ENCODE measurements around the gene PLEKHS1.

Gene PLEKHS1

GRCh38 chr10:113751181-113751732 lies at the start of gene PLEKHS1:
TSS of gene PLEKHS1 (plus strand) at chr10:113751682. CDS start at chr10:113755278, 3,596 bp downstream.
- no peak for DNase-seq (ENCODE audit: low read depth in 2 of 2)

GRCh38 chr10:113704637-113705343 lies 46.7 kb upstream of the PLEKHS1 start:
- DNase-seq (ENCODE audit: low read depth in 2 of 2): no peak

- no peak for DNase-seq (ENCODE audit: low read depth in 2 of 2)
Observed at GRCh38 chr10:113705344-113705652, 46.2 kb upstream of the PLEKHS1 start.

- DNase-seq (ENCODE audit: low read depth in 2 of 2): no peak
Observed at GRCh38 chr10:113706623-113707022, 44.9 kb upstream of the PLEKHS1 start.

GRCh38 chr10:113708640-113709039 lies 42.8 kb upstream of the PLEKHS1 start:
- DNase-seq (ENCODE audit: low read depth in 2 of 2): no peak

- no peak for DNase-seq (ENCODE audit: low read depth in 2 of 2)
Observed at GRCh38 chr10:113709221-113709838, 42.2 kb upstream of the PLEKHS1 start.

- no peak for DNase-seq (ENCODE audit: low read depth in 2 of 2)
Observed at GRCh38 chr10:113711142-113711541, 40.3 kb upstream of the PLEKHS1 start.

- DNase-seq (ENCODE audit: low read depth in 2 of 2): no peak
Observed at GRCh38 chr10:113712024-113712423, 39.5 kb upstream of the PLEKHS1 start.

GRCh38 chr10:113712755-113713639 lies 38.5 kb upstream of the PLEKHS1 start:
- DNase-seq (ENCODE audit: low read depth in 2 of 2): no peak

GRCh38 chr10:113713640-113713982 lies 37.9 kb upstream of the PLEKHS1 start:
- no peak for DNase-seq (ENCODE audit: low read depth in 2 of 2)

- no peak for DNase-seq (ENCODE audit: low read depth in 2 of 2)
Observed at GRCh38 chr10:113716109-113716910, 35.2 kb upstream of the PLEKHS1 start.

GRCh38 chr10:113718969-113719822 lies 32.3 kb upstream of the PLEKHS1 start:
- no peak for DNase-seq (ENCODE audit: low read depth in 2 of 2)

- no peak for DNase-seq (ENCODE audit: low read depth in 2 of 2)
Observed at GRCh38 chr10:113720386-113720785, 31.1 kb upstream of the PLEKHS1 start.

- DNase-seq (ENCODE audit: low read depth in 2 of 2): no peak
Observed at GRCh38 chr10:113732160-113732881, 19.2 kb upstream of the PLEKHS1 start.

- DNase-seq (ENCODE audit: low read depth in 2 of 2): no peak
Observed at GRCh38 chr10:113732966-113733365, 18.5 kb upstream of the PLEKHS1 start.

- no peak for DNase-seq (ENCODE audit: low read depth in 2 of 2)
Observed at GRCh38 chr10:113733635-113734034, 17.8 kb upstream of the PLEKHS1 start.

- no peak for DNase-seq (ENCODE audit: low read depth in 2 of 2)
Observed at GRCh38 chr10:113735913-113736312, 15.6 kb upstream of the PLEKHS1 start.

- no peak for DNase-seq (ENCODE audit: low read depth in 2 of 2)
Observed at GRCh38 chr10:113736576-113736975, 14.9 kb upstream of the PLEKHS1 start.

- DNase-seq (ENCODE audit: low read depth in 2 of 2): no peak
Observed at GRCh38 chr10:113739031-113739430, 12.5 kb upstream of the PLEKHS1 start.

- no peak for DNase-seq (ENCODE audit: low read depth in 2 of 2)
Observed at GRCh38 chr10:113739577-113739976, 11.9 kb upstream of the PLEKHS1 start.
